K562 (cell line): Measurements from ENCODE around the gene ATXN1. TPM values are rescaled to one million over a fixed set of nuclear protein-coding genes. Genes with fewer than 3 reads are reported as not detected.
A peak's percentile ranks its signal among the peaks of the same experiment; 100 is the strongest.

Source experiments
- BCOR ChIP-seq: fragments of 450-650 bp; IDR thresholded peaks from 2 replicates; pipeline ENCODE4 v1.6.1; 2016
- CREM ChIP-seq: IDR thresholded peaks from 2 replicates; pipeline ENCODE4 v1.6.1; 2014; ENCODE audit warnings: antibody characterized with exemption, low read depth
- HMGN3 ChIP-seq: IDR thresholded peaks from 2 replicates; pipeline ENCODE4 v1.6.1; 2011; ENCODE audit warnings: borderline replicate concordance, low read depth, mild to moderate bottlenecking, mixed read lengths, low read length; ENCODE audit not compliant: insufficient read length; ENCODE audit errors: extremely low read depth
- JUN ChIP-seq, 2 experiments: sonication (generic) in 1 of 2; formaldehyde crosslinking in 1 of 2; IDR thresholded peaks; 2 replicates each; pipeline versions ENCODE4 v1.6.1 to v1.8.0; 2012 to 2022; ENCODE audit warnings: borderline replicate concordance in 2 of 2, mild to moderate bottlenecking in 2 of 2, improper control_type of control experiment in 1 of 2, low read depth in 1 of 2, low read length in 1 of 2, missing genetic modification reagents in 1 of 2
- KLF6 ChIP-seq: fragments of 250-450 bp; sonication (Bioruptor Pico); IDR thresholded peaks from 2 replicates; pipeline ENCODE4 v1.4.0; 2020; ENCODE audit warnings: mild to moderate bottlenecking, moderate library complexity, borderline replicate concordance
- MYC ChIP-seq, 2 experiments: fragments of 250-450 bp in 1 of 2; sonication (Bioruptor Pico) in 1 of 2; IDR thresholded peaks; 2 replicates each; pipeline versions ENCODE4 v1.5.1 to v1.6.1; 2012 to 2021; ENCODE audit warnings: low read depth in 2 of 2, borderline replicate concordance in 1 of 2, improper control_type of control experiment in 1 of 2, low read length in 1 of 2, mild to moderate bottlenecking in 1 of 2, moderate library complexity in 1 of 2
- PML ChIP-seq: IDR thresholded peaks from 2 replicates; pipeline ENCODE4 v1.6.1; 2012; ENCODE audit warnings: low read length, inconsistent platforms
- POLR2AphosphoS5 ChIP-seq: IDR thresholded peaks from 2 replicates; pipeline ENCODE4 v1.6.1; 2011; ENCODE audit warnings: mild to moderate bottlenecking, low read depth, low read length, moderate library complexity; ENCODE audit not compliant: control insufficient read depth, insufficient read depth
- ZBTB8A ChIP-seq: fragments of 450-650 bp; IDR thresholded peaks from 2 replicates; pipeline ENCODE4 v1.6.1; 2018; ENCODE audit warnings: mild to moderate bottlenecking, moderate library complexity; ENCODE audit not compliant: partially characterized antibody
- ZKSCAN1 ChIP-seq: fragments of 150-350 bp; IDR thresholded peaks from 2 replicates; pipeline ENCODE4 v1.6.1; 2016; ENCODE audit warnings: low read depth, low read length
- ZKSCAN3 ChIP-seq: fragments of 250-450 bp; sonication (Bioruptor Pico); IDR thresholded peaks from 2 replicates; pipeline ENCODE4 v1.4.0; 2020
- ZNF217 ChIP-seq: sonication (generic); formaldehyde crosslinking; IDR thresholded peaks from 2 replicates; pipeline ENCODE4 v1.8.0; 2022; ENCODE audit warnings: mild to moderate bottlenecking, missing genetic modification reagents
- polyA plus RNA-seq, 8 experiments: library from polyadenylated mRNA; depleted of rRNA in 4 of 8; stranded (reverse) in 5 of 8; unstranded in 3 of 8; fragments of >200 nt; fragmentation: Nextera tagmentation in 2 of 8; fragmentation: Illumina TruSeq in 1 of 8; extraction: Ambion mirVana in 2 of 8; extraction: Trizol in 1 of 8; gene quantifications; 2 replicates each; pipeline versions ENCODE4 v1.2.1 to v1.2.3, GENCODE V29; 2011 to 2014; ENCODE audit warnings: inconsistent platforms in 1 of 8, missing spikeins in 1 of 8
- total RNA-seq, 7 experiments: library from RNA; depleted of rRNA in 6 of 7; stranded (reverse); fragments of >200 nt in 6 of 7; fragmentation: Illumina TruSeq in 2 of 7; extraction: Trizol in 2 of 7; gene quantifications; 2 replicates each; pipeline versions ENCODE4 v1.2.1 to v1.2.3, GENCODE V29; 2011 to 2021; ENCODE audit warnings: low replicate concordance in 1 of 7
- TF ChIP-seq, protein P1 (sequence below): fragments of 250-450 bp; sonication (Bioruptor Pico); IDR thresholded peaks from 2 replicates; pipeline ENCODE4 v1.5.0; 2020; ENCODE audit warnings: mild to moderate bottlenecking, borderline replicate concordance
- TF ChIP-seq, protein P2 (sequence below): fragments of 250-450 bp; sonication (Bioruptor Pico); IDR thresholded peaks from 2 replicates; pipeline ENCODE4 v1.5.0; 2021; ENCODE audit warnings: mild to moderate bottlenecking, borderline replicate concordance
- TF ChIP-seq, protein P3 (sequence below), 3 experiments: fragments of 200-800 bp in 1 of 3; fragments of 250-450 bp in 1 of 3; fragments of 450-650 bp in 1 of 3; sonication (Bioruptor Pico) in 1 of 3; sonication (Bioruptor generic) in 1 of 3; formaldehyde crosslinking in 1 of 3; IDR thresholded peaks; 2 replicates each; pipeline versions ENCODE4 v1.6.1 to v1.8.0; 2016 to 2022; ENCODE audit warnings: mild to moderate bottlenecking in 2 of 3, missing genetic modification characterization in 2 of 3, missing compliant biosample characterization in 1 of 3, moderate library complexity in 1 of 3

ATXN1 gene
- total and polyA plus RNA-seq, 9 of the 15 experiments (the other 6 are each of a cell fraction or from before 2014, with no cell fraction given), result under 0.01 to 1.2 (median 0.58) TPM

DNA sequence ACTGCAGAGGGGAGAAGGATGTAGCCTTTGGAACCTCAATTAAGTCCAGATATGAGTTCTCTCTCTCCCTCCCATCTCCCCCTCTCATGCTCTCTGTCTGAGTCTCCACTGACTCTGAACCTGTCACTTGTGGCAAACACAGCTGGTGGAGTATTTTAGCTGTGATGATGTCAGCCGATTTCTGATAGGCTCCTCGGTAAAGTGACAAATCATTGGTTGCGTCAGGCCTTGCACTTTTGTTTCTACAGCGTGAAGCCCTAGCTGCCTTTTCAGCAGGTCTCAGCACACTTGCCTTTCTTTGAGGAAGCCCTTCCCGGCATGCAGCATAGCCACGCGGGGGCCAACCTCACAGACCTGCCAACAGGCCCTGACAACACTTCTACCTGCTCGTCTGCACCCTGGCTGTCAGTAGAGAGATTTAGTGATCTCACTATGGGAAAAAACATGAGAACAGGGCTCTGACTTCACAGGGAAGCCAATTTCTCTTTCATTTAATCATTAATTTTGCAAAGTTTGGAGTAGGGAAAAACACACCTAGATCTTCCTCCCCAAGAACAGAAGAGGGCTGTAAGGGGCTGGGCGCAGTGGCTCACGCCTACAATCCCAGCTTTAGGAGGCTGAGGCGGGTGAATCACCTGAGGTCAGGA lies 438.5 kb downstream of the ATXN1 start (continued):
- TF ChIP-seq CREM (peak; percentile 83), ZNF217 (CRISPR knock-in tag) (no peak), KLF6 (no peak), JUN (IDR thresholded peaks at IDR 0.05; ENCODE audit: borderline replicate concordance, low read depth, low read length) (peak; percentile 98), JUN (CRISPR knock-in tag; IDR thresholded peaks at IDR 0.05; ENCODE audit: borderline replicate concordance) (peak; percentile 92), PML (0 out of 2 replicates have a peak, but pooled peaks have one; percentile 32), BCOR (no peak; the same call in 1 of the 2 replicates), POLR2AphosphoS5 (peak; percentile 48; the same call in 1 of the 2 replicates), HMGN3 (no peak), ZBTB8A (no peak), ZKSCAN1 (no peak), MYC (IDR thresholded peaks at IDR 0.05; ENCODE audit: low read depth, low read length) (peak; percentile 85), MYC (CRISPR knock-in tag; IDR thresholded peaks at IDR 0.05; ENCODE audit: borderline replicate concordance, low read depth) (no peak), ZKSCAN3 (CRISPR knock-in tag) (no peak)
- TF ChIP-seq, protein P1, sequence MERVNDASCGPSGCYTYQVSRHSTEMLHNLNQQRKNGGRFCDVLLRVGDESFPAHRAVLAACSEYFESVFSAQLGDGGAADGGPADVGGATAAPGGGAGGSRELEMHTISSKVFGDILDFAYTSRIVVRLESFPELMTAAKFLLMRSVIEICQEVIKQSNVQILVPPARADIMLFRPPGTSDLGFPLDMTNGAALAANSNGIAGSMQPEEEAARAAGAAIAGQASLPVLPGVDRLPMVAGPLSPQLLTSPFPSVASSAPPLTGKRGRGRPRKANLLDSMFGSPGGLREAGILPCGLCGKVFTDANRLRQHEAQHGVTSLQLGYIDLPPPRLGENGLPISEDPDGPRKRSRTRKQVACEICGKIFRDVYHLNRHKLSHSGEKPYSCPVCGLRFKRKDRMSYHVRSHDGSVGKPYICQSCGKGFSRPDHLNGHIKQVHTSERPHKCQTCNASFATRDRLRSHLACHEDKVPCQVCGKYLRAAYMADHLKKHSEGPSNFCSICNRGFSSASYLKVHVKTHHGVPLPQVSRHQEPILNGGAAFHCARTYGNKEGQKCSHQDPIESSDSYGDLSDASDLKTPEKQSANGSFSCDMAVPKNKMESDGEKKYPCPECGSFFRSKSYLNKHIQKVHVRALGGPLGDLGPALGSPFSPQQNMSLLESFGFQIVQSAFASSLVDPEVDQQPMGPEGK, result no peak
- TF ChIP-seq, protein P2, sequence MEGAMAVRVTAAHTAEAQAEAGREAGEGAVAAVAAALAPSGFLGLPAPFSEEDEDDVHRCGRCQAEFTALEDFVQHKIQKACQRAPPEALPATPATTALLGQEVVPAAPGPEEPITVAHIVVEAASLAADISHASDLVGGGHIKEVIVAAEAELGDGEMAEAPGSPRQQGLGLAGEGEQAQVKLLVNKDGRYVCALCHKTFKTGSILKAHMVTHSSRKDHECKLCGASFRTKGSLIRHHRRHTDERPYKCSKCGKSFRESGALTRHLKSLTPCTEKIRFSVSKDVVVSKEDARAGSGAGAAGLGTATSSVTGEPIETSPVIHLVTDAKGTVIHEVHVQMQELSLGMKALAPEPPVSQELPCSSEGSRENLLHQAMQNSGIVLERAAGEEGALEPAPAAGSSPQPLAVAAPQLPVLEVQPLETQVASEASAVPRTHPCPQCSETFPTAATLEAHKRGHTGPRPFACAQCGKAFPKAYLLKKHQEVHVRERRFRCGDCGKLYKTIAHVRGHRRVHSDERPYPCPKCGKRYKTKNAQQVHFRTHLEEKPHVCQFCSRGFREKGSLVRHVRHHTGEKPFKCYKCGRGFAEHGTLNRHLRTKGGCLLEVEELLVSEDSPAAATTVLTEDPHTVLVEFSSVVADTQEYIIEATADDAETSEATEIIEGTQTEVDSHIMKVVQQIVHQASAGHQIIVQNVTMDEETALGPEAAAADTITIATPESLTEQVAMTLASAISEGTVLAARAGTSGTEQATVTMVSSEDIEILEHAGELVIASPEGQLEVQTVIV, result no peak
- TF ChIP-seq, protein P3, sequence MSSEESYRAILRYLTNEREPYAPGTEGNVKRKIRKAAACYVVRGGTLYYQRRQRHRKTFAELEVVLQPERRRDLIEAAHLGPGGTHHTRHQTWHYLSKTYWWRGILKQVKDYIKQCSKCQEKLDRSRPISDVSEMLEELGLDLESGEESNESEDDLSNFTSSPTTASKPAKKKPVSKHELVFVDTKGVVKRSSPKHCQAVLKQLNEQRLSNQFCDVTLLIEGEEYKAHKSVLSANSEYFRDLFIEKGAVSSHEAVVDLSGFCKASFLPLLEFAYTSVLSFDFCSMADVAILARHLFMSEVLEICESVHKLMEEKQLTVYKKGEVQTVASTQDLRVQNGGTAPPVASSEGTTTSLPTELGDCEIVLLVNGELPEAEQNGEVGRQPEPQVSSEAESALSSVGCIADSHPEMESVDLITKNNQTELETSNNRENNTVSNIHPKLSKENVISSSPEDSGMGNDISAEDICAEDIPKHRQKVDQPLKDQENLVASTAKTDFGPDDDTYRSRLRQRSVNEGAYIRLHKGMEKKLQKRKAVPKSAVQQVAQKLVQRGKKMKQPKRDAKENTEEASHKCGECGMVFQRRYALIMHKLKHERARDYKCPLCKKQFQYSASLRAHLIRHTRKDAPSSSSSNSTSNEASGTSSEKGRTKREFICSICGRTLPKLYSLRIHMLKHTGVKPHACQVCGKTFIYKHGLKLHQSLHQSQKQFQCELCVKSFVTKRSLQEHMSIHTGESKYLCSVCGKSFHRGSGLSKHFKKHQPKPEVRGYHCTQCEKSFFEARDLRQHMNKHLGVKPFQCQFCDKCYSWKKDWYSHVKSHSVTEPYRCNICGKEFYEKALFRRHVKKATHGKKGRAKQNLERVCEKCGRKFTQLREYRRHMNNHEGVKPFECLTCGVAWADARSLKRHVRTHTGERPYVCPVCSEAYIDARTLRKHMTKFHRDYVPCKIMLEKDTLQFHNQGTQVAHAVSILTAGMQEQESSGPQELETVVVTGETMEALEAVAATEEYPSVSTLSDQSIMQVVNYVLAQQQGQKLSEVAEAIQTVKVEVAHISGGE (CRISPR knock-in tag; IDR thresholded peaks at IDR 0.05), result no peak
